GM12864 (cell line): Measurements from ENCODE around the gene PRR20G.

Experiments
- DNase-seq: peaks from one replicate; pipeline ENCODE4 v3.0.0-alpha.2; 2011; ENCODE audit warnings: low read depth
- H3K4me3 ChIP-seq: 2 replicates; pipeline ENCODE4 v1.5.1; 2011; ENCODE audit warnings: mild to moderate bottlenecking, low read depth, low read length, control low read depth
- CTCF ChIP-seq: IDR thresholded peaks from 2 replicates; pipeline ENCODE4 v1.5.1; 2011; ENCODE audit warnings: low read depth, mild to moderate bottlenecking, moderate library complexity, low read length, control low read depth, inconsistent platforms; ENCODE audit errors: missing control alignments

PRR20G gene

GRCh38 chr3:127253491-127253890 is 34.4 kb downstream of the PRR20G start:
- TF ChIP-seq CTCF = no peak
- no peak for DNase-seq
- H3K4me3 ChIP-seq = no peak overlapping the region

- DNase-seq = no peak
- TF ChIP-seq CTCF = no peak
- H3K4me3 ChIP-seq = no peak overlapping the region
Observed at GRCh38 chr3:127252446-127252845, 35.4 kb downstream of the PRR20G start.

- no peak for DNase-seq
- TF ChIP-seq CTCF = no peak
- no peak overlapping the region for H3K4me3 ChIP-seq
Observed at GRCh38 chr3:127250032-127250431, 37.8 kb downstream of the PRR20G start.

GRCh38 chr3:127247292-127247691 is 40.6 kb downstream of the PRR20G start:
- no peak overlapping the region for H3K4me3 ChIP-seq
- TF ChIP-seq CTCF = no peak

GRCh38 chr3:127238602-127239001 is 49.2 kb downstream of the PRR20G start:
- no peak for DNase-seq
- no peak for TF ChIP-seq CTCF
- H3K4me3 ChIP-seq = no peak overlapping the region

More at GRCh38 chr3:127247292-127247691, 40.6 kb downstream of the PRR20G start:
- no peak for DNase-seq

- H3K4me3 ChIP-seq = no peak overlapping the region
- no peak for DNase-seq
- no peak for TF ChIP-seq CTCF
Observed at GRCh38 chr3:127237835-127238234, 50.0 kb downstream of the PRR20G start.

- TF ChIP-seq CTCF = no peak
- no peak overlapping the region for H3K4me3 ChIP-seq
- no peak for DNase-seq
Observed at GRCh38 chr3:127235706-127236105, 52.1 kb downstream of the PRR20G start.
